Daoy (cell line): ENCODE results near the gene DPYSL5. TPM values are rescaled to one million over a fixed set of nuclear protein-coding genes. Genes with fewer than 3 reads are reported as not detected.
A peak's percentile ranks its signal among the peaks of the same experiment; 100 is the strongest.

Source experiments
- DNase-seq: peaks from one replicate; pipeline ENCODE4 v3.0.0-alpha.2; 2015; ENCODE audit warnings: low read depth
- total RNA-seq: library from RNA; depleted of rRNA; stranded (reverse); fragments of >200 nt; shearing (Covaris generic); gene quantifications from 2 replicates; pipeline ENCODE4 v1.2.3, GENCODE V29; 2014

DPYSL5 gene
- total RNA-seq, 1 experiment from 2014 or later: 1.9 TPM

GRCh38 chr2:26968001-26968400, 120.1 kb downstream of the DPYSL5 start:
- peak; percentile 89 for DNase-seq

- peak; percentile 58 for DNase-seq
Observed at GRCh38 chr2:26969077-26969844, 121.3 kb downstream of the DPYSL5 start.

GRCh38 chr2:26970244-26970927, 122.5 kb downstream of the DPYSL5 start, which contains the start of gene MAPRE3:
MAPRE3 (plus strand) TSS chr2:26970637; CDS start chr2:27022219, 51,582 bp downstream.
- DNase-seq: peak; percentile 90

- peak; percentile 39 for DNase-seq
Observed at GRCh38 chr2:26970928-26971627, 123.1 kb downstream of the DPYSL5 start.

- no peak for DNase-seq
Observed at GRCh38 chr2:26971911-26972786, 124.2 kb downstream of the DPYSL5 start.

- no peak for DNase-seq
Observed at GRCh38 chr2:26974352-26974751, 126.4 kb downstream of the DPYSL5 start.

- DNase-seq: no peak
Observed at GRCh38 chr2:26975102-26975501, 127.2 kb downstream of the DPYSL5 start.

- DNase-seq: no peak
Observed at GRCh38 chr2:26975656-26976055, 127.7 kb downstream of the DPYSL5 start.

- peak; percentile 45 for DNase-seq
Observed at GRCh38 chr2:26976237-26976636, 128.3 kb downstream of the DPYSL5 start.

GRCh38 chr2:26977012-26977411, 129.1 kb downstream of the DPYSL5 start:
- DNase-seq: no peak

GRCh38 chr2:26978061-26978596, 130.2 kb downstream of the DPYSL5 start:
- DNase-seq: peak; percentile 71

- DNase-seq: peak; percentile 62
Observed at GRCh38 chr2:26979741-26980140, 131.8 kb downstream of the DPYSL5 start.

GRCh38 chr2:26980971-26981370, 133.0 kb downstream of the DPYSL5 start:
- no peak for DNase-seq

GRCh38 chr2:26982102-26982742, 134.3 kb downstream of the DPYSL5 start:
- peak; percentile 58 for DNase-seq

GRCh38 chr2:26983746-26984145, 135.8 kb downstream of the DPYSL5 start:
- DNase-seq: no peak

- no peak for DNase-seq
Observed at GRCh38 chr2:26985807-26986206, 137.9 kb downstream of the DPYSL5 start.

GRCh38 chr2:26986576-26986975, 138.6 kb downstream of the DPYSL5 start:
- peak; percentile 56 for DNase-seq

GRCh38 chr2:26988058-26988860, 140.3 kb downstream of the DPYSL5 start:
- peak; percentile 81 for DNase-seq

- DNase-seq: peak; percentile 55
Observed at GRCh38 chr2:26989156-26989555, 141.2 kb downstream of the DPYSL5 start.

- DNase-seq: no peak
Observed at GRCh38 chr2:26991717-26992116, 143.8 kb downstream of the DPYSL5 start.
